OCI-LY7 (cell line): Measurements from ENCODE around the gene CMSS1. TPM values are rescaled to one million over a fixed set of nuclear protein-coding genes. Genes with fewer than 3 reads are reported as not detected.

Experiments used
- BruUV-seq: library from RNA; stranded (reverse); fragments of 400-500 nt; replicated peaks from 2 replicates; lab custom pipeline; 2021; lab: Mats Ljungman, UMichigan
- CTCF ChIA-PET: fragments of 300-600 bp; sonication (Branson Sonifier 250); formaldehyde crosslinking; loops from one replicate; lab custom pipeline; 2022; ENCODE audit warnings: antibody characterized with exemption; ENCODE audit not compliant: unreplicated experiment; lab: Charles Lee
- POLR2A ChIA-PET: fragments of 300-600 bp; sonication (Branson Sonifier 250); formaldehyde crosslinking; loops from one replicate; lab custom pipeline; 2022; ENCODE audit warnings: antibody characterized with exemption; lab: Charles Lee
- DNase-seq: peaks from one replicate; pipeline ENCODE4 v3.0.0-alpha.2; 2015; ENCODE audit warnings: low spot score
- H2AFZ ChIP-seq: fragments of 200-600 bp; sonication (generic), shearing (Covaris generic); 2 replicates; pipeline ENCODE4 v1.6.1; 2014; ENCODE audit warnings: mild to moderate bottlenecking, antibody characterized with exemption, low read length, moderate library complexity
- H3K27ac ChIP-seq: fragments of 200-600 bp; sonication (generic); 2 replicates; pipeline ENCODE4 v1.5.1; 2014; ENCODE audit warnings: mixed run types, low read depth, mild to moderate bottlenecking, moderate library complexity, low read length, inconsistent platforms; ENCODE audit not compliant: poor library complexity, severe bottlenecking
- H3K36me3 ChIP-seq: fragments of 200-600 bp; sonication (generic); 2 replicates; pipeline ENCODE4 v1.6.1; 2014; ENCODE audit warnings: mild to moderate bottlenecking, antibody characterized with exemption, low read length, moderate library complexity, mixed read lengths; ENCODE audit not compliant: insufficient read depth
- H3K4me1 ChIP-seq: fragments of 200-600 bp; sonication (generic); 2 replicates; pipeline ENCODE4 v1.5.1; 2014; ENCODE audit warnings: mild to moderate bottlenecking, low read length; ENCODE audit not compliant: insufficient read depth, poor library complexity, severe bottlenecking
- H3K4me2 ChIP-seq: fragments of 200-600 bp; sonication (generic); 2 replicates; pipeline ENCODE4 v1.6.1; 2014; ENCODE audit warnings: mild to moderate bottlenecking, low read length
- H3K4me3 ChIP-seq: fragments of 200-600 bp; sonication (generic); 2 replicates; pipeline ENCODE4 v1.5.1; 2014; ENCODE audit warnings: mild to moderate bottlenecking, low read depth, low read length; ENCODE audit not compliant: poor library complexity, severe bottlenecking
- H3K79me2 ChIP-seq: fragments of 200-600 bp; sonication (generic); 2 replicates; pipeline ENCODE4 v1.6.1; 2016; ENCODE audit warnings: low read depth, mild to moderate bottlenecking, low read length, moderate library complexity, mixed read lengths; ENCODE audit not compliant: insufficient read depth
- H3K9me2 ChIP-seq: fragments of 200-600 bp; sonication (generic); 2 replicates; pipeline ENCODE4 v1.6.1; 2016; ENCODE audit warnings: mild to moderate bottlenecking, low read length, mixed read lengths; ENCODE audit not compliant: insufficient read depth
- H3K9me3 ChIP-seq: fragments of 200-600 bp; sonication (generic); 2 replicates; pipeline ENCODE4 v1.6.1; 2014; ENCODE audit warnings: mild to moderate bottlenecking, mixed run types, low read length, mixed read lengths
- H4K20me1 ChIP-seq: fragments of 200-600 bp; sonication (generic); 2 replicates; pipeline ENCODE4 v1.6.1; 2014; ENCODE audit warnings: mild to moderate bottlenecking, antibody characterized with exemption, low read length, moderate library complexity, mixed read lengths; ENCODE audit not compliant: insufficient read depth
- EZH2phosphoT487 ChIP-seq: fragments of 200-600 bp; sonication (generic); IDR thresholded peaks from 2 replicates; pipeline ENCODE4 v1.6.1; 2018; ENCODE audit warnings: low read depth, borderline replicate concordance, mild to moderate bottlenecking, mixed run types, antibody characterized with exemption, low read length, moderate library complexity, mixed read lengths
- intact Hi-C: fragments of 100-400 bp; cut with micrococcal nuclease; formaldehyde crosslinking; loops from one replicate; pipeline ENCODE4 v1.10.0; 2022; ENCODE audit not compliant: unreplicated experiment
- total RNA-seq, 2 experiments: library from RNA; depleted of rRNA in 1 of 2; stranded (reverse); fragments of >200 nt in 1 of 2; shearing (Covaris generic) in 1 of 2; gene quantifications; 2 replicates each; pipeline ENCODE4 v1.2.3, GENCODE V29; 2014 to 2022
- TF ChIP-seq, protein P1 (sequence below): fragments of 200-600 bp; sonication (generic); conservative IDR thresholded peaks from 2 replicates; pipeline ENCODE4 v1.5.1; 2014; ENCODE audit warnings: mild to moderate bottlenecking, antibody characterized with exemption, low read length, moderate library complexity, mixed read lengths

The CMSS1 gene
- total RNA-seq, 2 experiments from 2014 or later = 25.7 to 46.6 TPM

- BruUV-seq = no TSS peak
- TF ChIP-seq EZH2phosphoT487 = no peak
- TF ChIP-seq, protein P1, sequence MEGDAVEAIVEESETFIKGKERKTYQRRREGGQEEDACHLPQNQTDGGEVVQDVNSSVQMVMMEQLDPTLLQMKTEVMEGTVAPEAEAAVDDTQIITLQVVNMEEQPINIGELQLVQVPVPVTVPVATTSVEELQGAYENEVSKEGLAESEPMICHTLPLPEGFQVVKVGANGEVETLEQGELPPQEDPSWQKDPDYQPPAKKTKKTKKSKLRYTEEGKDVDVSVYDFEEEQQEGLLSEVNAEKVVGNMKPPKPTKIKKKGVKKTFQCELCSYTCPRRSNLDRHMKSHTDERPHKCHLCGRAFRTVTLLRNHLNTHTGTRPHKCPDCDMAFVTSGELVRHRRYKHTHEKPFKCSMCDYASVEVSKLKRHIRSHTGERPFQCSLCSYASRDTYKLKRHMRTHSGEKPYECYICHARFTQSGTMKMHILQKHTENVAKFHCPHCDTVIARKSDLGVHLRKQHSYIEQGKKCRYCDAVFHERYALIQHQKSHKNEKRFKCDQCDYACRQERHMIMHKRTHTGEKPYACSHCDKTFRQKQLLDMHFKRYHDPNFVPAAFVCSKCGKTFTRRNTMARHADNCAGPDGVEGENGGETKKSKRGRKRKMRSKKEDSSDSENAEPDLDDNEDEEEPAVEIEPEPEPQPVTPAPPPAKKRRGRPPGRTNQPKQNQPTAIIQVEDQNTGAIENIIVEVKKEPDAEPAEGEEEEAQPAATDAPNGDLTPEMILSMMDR = no peak
- intact Hi-C loops = no loop called here
- ChIA-PET CTCF (no interaction called here), POLR2A (no interaction called here)
- no peak for DNase-seq
- no peaks in the 10 kb centered on the region for H4K20me1 ChIP-seq
- H3K9me2 ChIP-seq = no peaks in the 10 kb centered on the region
- no peak overlapping the region for H3K27ac ChIP-seq
- no peaks in the 10 kb centered on the region for H3K79me2 ChIP-seq
- H2AFZ ChIP-seq = no peak overlapping the region
- H3K4me1 ChIP-seq = no peaks in the 10 kb centered on the region
- no peak overlapping the region for H3K4me2 ChIP-seq
- H3K36me3 ChIP-seq = no peaks in the 10 kb centered on the region
- H3K4me3 ChIP-seq = no peak overlapping the region
- no peaks in the 10 kb centered on the region for H3K9me3 ChIP-seq
These were observed 390.2 kb downstream of the CMSS1 start for GRCh38 chr3:100207886-100208285.

GRCh38 chr3:100209169-100209568 is 391.5 kb downstream of the CMSS1 start:
- intact Hi-C loops = no loop called here
- no peak overlapping the region for H3K4me3 ChIP-seq
- DNase-seq = no peak
- H4K20me1 ChIP-seq = no peaks in the 10 kb centered on the region
- BruUV-seq = no TSS peak
- ChIA-PET CTCF (no interaction called here), POLR2A (no interaction called here)
- no peak overlapping the region for H3K27ac ChIP-seq
- H3K9me2 ChIP-seq = no peaks in the 10 kb centered on the region
- H3K9me3 ChIP-seq = no peaks in the 10 kb centered on the region
- no peaks in the 10 kb centered on the region for H3K4me1 ChIP-seq
- no peaks in the 10 kb centered on the region for H3K79me2 ChIP-seq
- H3K36me3 ChIP-seq = no peaks in the 10 kb centered on the region
- H3K4me2 ChIP-seq = no peak overlapping the region
- H2AFZ ChIP-seq = no peak overlapping the region
- TF ChIP-seq, protein P1 = no peak
- no peak for TF ChIP-seq EZH2phosphoT487

DNA sequence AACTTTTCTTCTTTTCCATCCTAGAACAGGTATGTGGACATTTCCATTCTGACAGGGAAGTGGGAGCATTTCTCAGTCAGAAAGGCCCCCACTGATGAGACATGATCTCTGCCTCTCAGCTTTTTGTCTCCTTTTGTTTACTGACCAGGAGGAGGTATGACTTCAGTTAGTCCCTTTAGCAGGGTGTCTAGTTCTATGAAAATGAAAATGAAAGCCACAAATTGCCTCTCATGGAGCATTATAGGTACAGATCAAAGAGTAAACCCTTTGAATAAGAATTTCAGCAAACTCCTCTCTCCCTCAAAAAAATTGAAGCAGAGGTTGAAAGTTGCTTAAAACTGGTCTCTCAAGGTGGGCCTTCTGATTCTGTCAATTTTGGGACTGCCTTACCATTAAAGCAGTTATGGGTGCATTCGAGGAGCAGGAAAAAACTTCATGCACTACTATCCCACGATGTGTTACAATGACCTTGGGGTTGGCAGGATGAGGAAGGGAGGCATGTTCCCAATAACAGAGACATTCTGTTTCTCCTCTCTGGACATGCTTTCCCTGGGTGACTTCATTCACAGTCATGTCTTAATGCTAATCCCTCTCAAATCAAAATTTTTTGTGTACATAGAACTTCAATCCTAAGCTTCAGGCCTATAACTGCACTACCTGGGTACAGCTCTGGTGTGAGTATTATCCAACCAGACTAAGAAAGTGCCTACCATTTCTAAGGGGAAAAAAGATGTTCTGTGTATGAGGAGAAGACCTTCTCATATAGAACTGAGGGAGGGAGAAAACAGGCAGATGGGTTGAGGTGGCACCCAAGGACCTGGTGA is 392.5 kb downstream of the CMSS1 start:
- no peaks in the 10 kb centered on the region for H3K79me2 ChIP-seq
- no peak overlapping the region for H3K4me3 ChIP-seq
- CTCF ChIA-PET = no interaction called here
- intact Hi-C loops = no loop called here
- TF ChIP-seq, protein P1 = no peak
- TF ChIP-seq EZH2phosphoT487 = no peak
- H3K9me2 ChIP-seq = no peaks in the 10 kb centered on the region
- H3K27ac ChIP-seq = no peak overlapping the region
- no TSS peak for BruUV-seq
- no peaks in the 10 kb centered on the region for H3K4me1 ChIP-seq
- no peaks in the 10 kb centered on the region for H3K9me3 ChIP-seq
- no peaks in the 10 kb centered on the region for H3K36me3 ChIP-seq
- POLR2A ChIA-PET = interaction anchor here (0.6 kb wide), 1 partner anchor 84 kb away, joined by 3 read pairs; no protein-coding TSS in a partner anchor
- H3K4me2 ChIP-seq = no peak overlapping the region
- DNase-seq = no peak
- no peak overlapping the region for H2AFZ ChIP-seq
- no peaks in the 10 kb centered on the region for H4K20me1 ChIP-seq
